ENCODE results near the gene FAM120B.
A peak's percentile ranks its signal among the peaks of the same experiment; 100 is the strongest.

The FAM120B gene

DNA sequence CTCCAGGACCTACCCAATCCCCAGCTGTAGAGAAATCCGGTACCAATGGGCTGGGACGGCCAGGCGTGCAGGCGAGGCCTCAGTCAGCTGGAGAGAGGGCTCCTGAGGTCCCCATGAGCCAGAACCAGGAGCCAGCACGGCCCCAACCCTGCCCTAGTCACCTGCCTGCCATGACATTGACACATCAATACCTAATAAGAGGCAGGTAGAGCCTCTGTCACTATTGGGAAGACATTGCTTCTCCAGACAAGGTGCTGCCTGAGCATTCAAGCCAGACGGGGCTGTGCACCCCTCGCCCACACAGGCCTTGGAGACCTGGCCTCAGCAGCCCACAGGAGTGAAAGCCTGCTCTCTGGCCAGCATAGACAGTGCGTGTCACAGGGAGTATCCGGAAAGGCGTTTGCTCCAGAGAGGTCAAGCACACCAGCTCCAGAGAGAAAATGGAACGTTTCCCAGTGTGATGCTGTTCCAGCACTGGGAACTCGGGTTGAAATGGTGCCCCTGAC, 19.1 kb upstream of the FAM120B start:
- no peaks in the 10 kb centered on the region for H3K9me3 ChIP-seq
- H3K4me3 ChIP-seq (ENCODE audit: low read depth in 1 of 2, low read length in 1 of 2) = no peak overlapping the region
- peaks cover 89% of the 10 kb centered on the region for H3K27me3 ChIP-seq
- no peak overlapping the region for H3K27ac ChIP-seq
- H3K36me3 ChIP-seq = no peaks in the 10 kb centered on the region
- H3K4me1 ChIP-seq (ENCODE audit: control insufficient read depth in 1 of 2, insufficient read depth in 1 of 2, low read depth in 1 of 2, low read length in 1 of 2) = peaks cover 28 to 39% of the 10 kb centered on the region in 2 experiments
- TF ChIP-seq, protein P1, sequence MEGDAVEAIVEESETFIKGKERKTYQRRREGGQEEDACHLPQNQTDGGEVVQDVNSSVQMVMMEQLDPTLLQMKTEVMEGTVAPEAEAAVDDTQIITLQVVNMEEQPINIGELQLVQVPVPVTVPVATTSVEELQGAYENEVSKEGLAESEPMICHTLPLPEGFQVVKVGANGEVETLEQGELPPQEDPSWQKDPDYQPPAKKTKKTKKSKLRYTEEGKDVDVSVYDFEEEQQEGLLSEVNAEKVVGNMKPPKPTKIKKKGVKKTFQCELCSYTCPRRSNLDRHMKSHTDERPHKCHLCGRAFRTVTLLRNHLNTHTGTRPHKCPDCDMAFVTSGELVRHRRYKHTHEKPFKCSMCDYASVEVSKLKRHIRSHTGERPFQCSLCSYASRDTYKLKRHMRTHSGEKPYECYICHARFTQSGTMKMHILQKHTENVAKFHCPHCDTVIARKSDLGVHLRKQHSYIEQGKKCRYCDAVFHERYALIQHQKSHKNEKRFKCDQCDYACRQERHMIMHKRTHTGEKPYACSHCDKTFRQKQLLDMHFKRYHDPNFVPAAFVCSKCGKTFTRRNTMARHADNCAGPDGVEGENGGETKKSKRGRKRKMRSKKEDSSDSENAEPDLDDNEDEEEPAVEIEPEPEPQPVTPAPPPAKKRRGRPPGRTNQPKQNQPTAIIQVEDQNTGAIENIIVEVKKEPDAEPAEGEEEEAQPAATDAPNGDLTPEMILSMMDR (IDR thresholded peaks at IDR 0.05) = no peak

DNA sequence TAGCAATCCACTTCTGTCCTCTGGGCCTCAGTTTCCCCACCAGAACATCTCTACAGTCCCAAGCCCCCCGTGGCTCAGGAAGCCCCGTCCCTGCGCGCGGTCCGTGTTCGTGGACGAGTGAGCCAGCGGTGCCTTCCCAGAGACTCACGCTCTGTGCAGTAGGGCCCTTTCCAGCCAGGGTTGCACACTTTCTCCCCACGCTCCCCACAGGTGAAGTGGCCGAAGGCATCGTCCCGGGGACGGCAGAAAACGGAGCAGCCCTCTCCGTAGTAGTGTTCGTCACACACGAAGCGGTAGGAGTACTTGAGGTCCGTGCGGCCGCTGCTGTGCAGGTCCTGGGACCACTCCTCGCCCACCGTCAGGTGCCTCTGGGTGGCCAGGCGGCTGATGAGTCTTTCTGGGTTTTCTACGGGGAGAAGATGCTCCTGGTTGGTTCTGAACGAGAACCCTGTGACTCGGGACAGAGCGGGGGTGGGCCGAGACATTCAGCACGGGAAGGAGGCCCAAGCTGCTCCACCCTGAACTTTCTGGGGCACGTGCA, 18.4 kb upstream of the FAM120B start:
- no peaks in the 10 kb centered on the region for H3K9me3 ChIP-seq
- no peak overlapping the region for H3K4me3 ChIP-seq (ENCODE audit: low read depth in 1 of 2, low read length in 1 of 2)
- peaks cover 92% of the 10 kb centered on the region for H3K27me3 ChIP-seq
- H3K27ac ChIP-seq = no peak overlapping the region
- peaks cover 28 to 43% of the 10 kb centered on the region in 2 experiments for H3K4me1 ChIP-seq (ENCODE audit: control insufficient read depth in 1 of 2, insufficient read depth in 1 of 2, low read depth in 1 of 2, low read length in 1 of 2)
- TF ChIP-seq, protein P1 (IDR thresholded peaks at IDR 0.05) = no peak
- no peaks in the 10 kb centered on the region for H3K36me3 ChIP-seq

GRCh38 chr6:170288852-170289179, 17.7 kb upstream of the FAM120B start:
- Histone ChIP-seq H3K36me3 (no peaks in the 10 kb centered on the region), H3K4me3 (ENCODE audit: low read depth in 1 of 2, low read length in 1 of 2) (peak overlapping the region; percentile 59 to 69), H3K4me1 (ENCODE audit: control insufficient read depth in 1 of 2, insufficient read depth in 1 of 2, low read depth in 1 of 2, low read length in 1 of 2) (peaks cover 32 to 46% of the 10 kb centered on the region in 2 experiments), H3K9me3 (no peaks in the 10 kb centered on the region), H3K27me3 (peaks cover 99% of the 10 kb centered on the region), H3K27ac (no peak overlapping the region)
- TF ChIP-seq, protein P1 (IDR thresholded peaks at IDR 0.05) = no peak

- Histone ChIP-seq H3K36me3 (no peaks in the 10 kb centered on the region), H3K27me3 (peaks cover 100% of the 10 kb centered on the region), H3K4me1 (ENCODE audit: control insufficient read depth in 1 of 2, insufficient read depth in 1 of 2, low read depth in 1 of 2, low read length in 1 of 2) (peaks cover 32 to 46% of the 10 kb centered on the region in 2 experiments), H3K4me3 (ENCODE audit: low read depth in 1 of 2, low read length in 1 of 2) (peak overlapping the region; percentile 59 to 69), H3K9me3 (no peaks in the 10 kb centered on the region), H3K27ac (no peak overlapping the region)
- TF ChIP-seq, protein P1 (IDR thresholded peaks at IDR 0.05) = no peak
These were observed 17.2 kb upstream of the FAM120B start for GRCh38 chr6:170289180-170289931.

GRCh38 chr6:170289951-170290295, 16.6 kb upstream of the FAM120B start:
- TF ChIP-seq, protein P1 (IDR thresholded peaks at IDR 0.05) = no peak
- peaks cover 100% of the 10 kb centered on the region for H3K27me3 ChIP-seq
- no peaks in the 10 kb centered on the region for H3K36me3 ChIP-seq
- no peaks in the 10 kb centered on the region for H3K9me3 ChIP-seq
- H3K27ac ChIP-seq = no peak overlapping the region
- H3K4me3 ChIP-seq (ENCODE audit: low read depth in 1 of 2, low read length in 1 of 2) = peak overlapping the region; percentile 59 to 69
- peaks cover 33 to 46% of the 10 kb centered on the region in 2 experiments for H3K4me1 ChIP-seq (ENCODE audit: control insufficient read depth in 1 of 2, insufficient read depth in 1 of 2, low read depth in 1 of 2, low read length in 1 of 2)

Measured in neutrophil (primary cell).